Naive thymus-derived CD8-positive, alpha-beta T cell (primary cell): ENCODE data around the gene AVP. TPM values are rescaled to one million over a fixed set of nuclear protein-coding genes. Genes with fewer than 3 reads are reported as not detected.
"Not testable (repeated sequence)": the region's sequence is repeated elsewhere in the genome, so short reads cannot be mapped to it uniquely, and the experiment has no call there.

Experiments
- ATAC-seq, 2 donors: fragments of 150-1000 bp; cut with Tn5 transposase in 1 of 2; sonication (Bioruptor Pico), chemical (Tn5 transposase) in 1 of 2; 1 replicate in 1 of 2; 2 replicates in 1 of 2; pipeline ENCODE4 v1.10.0; 2021; ENCODE audit warnings: mild to moderate bottlenecking in 2 of 2, moderate library complexity in 2 of 2
- POLR2A ChIA-PET: fragments of 350-600 bp; sonication (Branson Sonifier 250); formaldehyde crosslinking; loops from one replicate; lab custom pipeline; 2021; ENCODE audit warnings: antibody characterized with exemption; lab: Charles Lee
- DNase-seq, 10 donors: peaks; one replicate each; pipeline versions ENCODE4 v3.0.0 to v3.0.0-alpha.2; 2020 to 2022
- H3K27ac Mint-ChIP-seq, 10 donors: one replicate each; pipeline ENCODE4 v1.8.0; 2020 to 2022; ENCODE audit warnings: mild to moderate bottlenecking in 10 of 10, mixed read lengths in 10 of 10, moderate library complexity in 4 of 10, inconsistent platforms in 1 of 10
- H3K27me3 Mint-ChIP-seq, 5 donors: one replicate each; pipeline ENCODE4 v1.8.0; 2021 to 2022; ENCODE audit warnings: mixed read lengths in 5 of 5
- H3K36me3 Mint-ChIP-seq, 3 donors: one replicate each; pipeline ENCODE4 v1.8.0; 2020 to 2022; ENCODE audit warnings: mixed read lengths in 3 of 3, mild to moderate bottlenecking in 2 of 3, inconsistent platforms in 1 of 3
- H3K4me1 Mint-ChIP-seq, 4 donors: one replicate each; pipeline ENCODE4 v1.8.0; 2021 to 2022; ENCODE audit warnings: mixed read lengths in 4 of 4
- H3K4me3 Mint-ChIP-seq, 10 donors: one replicate each; pipeline ENCODE4 v1.8.0; 2020 to 2022; ENCODE audit warnings: mild to moderate bottlenecking in 10 of 10, mixed read lengths in 10 of 10, moderate library complexity in 6 of 10, inconsistent platforms in 1 of 10
- H3K9me3 Mint-ChIP-seq, 9 donors: one replicate each; pipeline ENCODE4 v1.8.0; 2020 to 2022; ENCODE audit warnings: mixed read lengths in 9 of 9, mild to moderate bottlenecking in 3 of 9, inconsistent platforms in 1 of 9, moderate library complexity in 1 of 9
- polyA plus RNA-seq, 3 donors: library from polyadenylated mRNA; unstranded; fragments of 300-500 nt; fragmentation: Illumina TruSeq; gene quantifications; one replicate each; pipeline ENCODE4 v1.2.3, GENCODE V29; 2021
- total RNA-seq, 8 experiments: library from RNA in 2 of 8; stranded (reverse) in 2 of 8; gene quantifications; one replicate each; pipeline ENCODE4 v1.2.3 and lab custom pipeline; 2021 to 2026

Gene AVP, protein sequence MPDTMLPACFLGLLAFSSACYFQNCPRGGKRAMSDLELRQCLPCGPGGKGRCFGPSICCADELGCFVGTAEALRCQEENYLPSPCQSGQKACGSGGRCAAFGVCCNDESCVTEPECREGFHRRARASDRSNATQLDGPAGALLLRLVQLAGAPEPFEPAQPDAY
- total RNA-seq (not detected), polyA plus RNA-seq (not detected), total RNA-seq (lab: John Stamatoyannopoulos, UW) (0 to 0.15 (median 0) reads per million in 6 experiments)

GRCh38 chr20:3084283-3084985, at the start of gene AVP:
TSS of gene AVP (minus strand) at chr20:3084724. CDS start at chr20:3084674, 50 bp downstream.
- H3K27me3 Mint-ChIP-seq, result peaks cover 2 to 44% (median 23%) of the 10 kb centered on the region in 5 donors
- ATAC-seq, result no peak
- POLR2A ChIA-PET, result interaction anchor here (0.6 to 4.0 kb wide), 5 partner anchors 9 to 404 kb away, joined by 3 to 45 read pairs (median 4); no protein-coding TSS in a partner anchor
- no peak for DNase-seq
- H3K27ac Mint-ChIP-seq, result peak within 1 kb of the TSS in 7 of 10 donors; percentile 8 to 53 (median 31)
- peaks cover 6 to 14% (median 12%) of the 10 kb centered on the region in 4 donors for H3K4me1 Mint-ChIP-seq
- peak within 1 kb of the TSS; percentile 15 to 87 (median 66) for H3K4me3 Mint-ChIP-seq
- H3K36me3 Mint-ChIP-seq, result no peaks in the 10 kb centered on the region
- H3K9me3 Mint-ChIP-seq, result no peaks in the 10 kb centered on the region

GRCh38 chr20:3134151-3134550, 49.6 kb upstream of the AVP start:
- Mint-ChIP-seq H3K27me3 (no peaks in the 10 kb centered on the region), H3K4me3 (no peak overlapping the region), H3K9me3 (no peaks in the 10 kb centered on the region), H3K27ac (no peak overlapping the region), H3K4me1 (peaks cover 7 to 25% (median 13%) of the 10 kb centered on the region in 4 donors), H3K36me3 (peaks cover 0 to 15% (median 0%) of the 10 kb centered on the region in 3 donors)
- DNase-seq (no peak), ATAC-seq (no peak)
- POLR2A ChIA-PET, result interaction anchor here (0.5 kb wide), 1 partner anchor 264 kb away, joined by 4 read pairs; no protein-coding TSS in a partner anchor

DNA sequence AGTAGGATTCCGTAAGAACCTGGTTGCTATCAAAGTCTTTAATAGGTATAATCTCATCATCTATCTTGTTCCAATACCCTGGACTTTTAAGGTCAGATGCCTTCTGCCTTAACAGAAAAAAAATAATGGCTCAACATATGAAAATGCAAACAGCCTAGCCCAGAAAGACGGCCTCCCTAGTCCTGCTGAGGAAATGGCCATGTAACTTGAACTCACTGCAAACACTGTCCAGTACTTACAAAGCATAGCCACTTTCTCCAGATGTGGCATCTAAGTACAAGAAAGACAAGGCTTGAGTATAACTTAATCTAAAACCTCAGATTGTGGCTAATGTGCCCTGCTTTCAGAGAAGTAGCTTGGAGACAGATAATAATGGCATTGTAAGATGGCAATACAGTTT, 48.6 kb upstream of the AVP start:
- POLR2A ChIA-PET, result no interaction called here
- Mint-ChIP-seq H3K4me1 (peaks cover under 1 to 21% (median 9%) of the 10 kb centered on the region in 4 donors), H3K36me3 (peaks cover 0 to 9% (median 0%) of the 10 kb centered on the region in 3 donors), H3K27me3 (no peaks in the 10 kb centered on the region), H3K27ac (no peak overlapping the region), H3K9me3 (no peaks in the 10 kb centered on the region), H3K4me3 (no peak overlapping the region)
- ATAC-seq, result no peak
- DNase-seq, result no peak

- POLR2A ChIA-PET, result interaction anchor here (0.6 to 1.0 kb wide), 2 partner anchors 9 to 13 kb away, joined by 3 to 4 read pairs; no protein-coding TSS in a partner anchor
- DNase-seq (no peak), ATAC-seq (no peak)
- Mint-ChIP-seq H3K27me3 (no peaks in the 10 kb centered on the region), H3K9me3 (peaks cover 0 to 1% (median 0%) of the 10 kb centered on the region in 9 donors), H3K36me3 (peaks cover 0 to 3% (median 3%) of the 10 kb centered on the region in 3 donors), H3K4me3 (no peak overlapping the region), H3K4me1 (peaks cover 0 to 13% (median 7%) of the 10 kb centered on the region in 4 donors), H3K27ac (no peak overlapping the region)
These were observed 45.6 kb upstream of the AVP start for GRCh38 chr20:3130051-3130600.

DNA sequence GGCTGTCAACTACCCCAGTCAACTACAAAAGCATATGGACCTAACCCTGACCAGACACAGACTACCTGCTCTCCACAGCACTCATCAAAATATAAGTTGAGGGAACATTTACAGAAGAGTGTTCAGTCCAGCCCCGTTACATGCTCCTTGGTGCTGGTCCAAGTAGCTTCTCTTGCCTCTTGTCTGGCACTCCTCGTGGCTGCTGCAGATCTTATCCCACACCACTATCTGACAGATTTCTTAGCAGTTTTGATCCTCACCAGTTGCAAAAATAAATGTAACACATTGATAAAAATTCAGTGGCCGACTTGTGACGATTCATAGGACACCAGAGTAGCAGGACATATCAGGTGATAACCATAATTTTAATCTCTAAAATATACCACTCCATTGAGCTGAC, 44.6 kb upstream of the AVP start:
- ATAC-seq, result no peak
- POLR2A ChIA-PET, result interaction anchor here (1.0 to 1.2 kb wide), 2 partner anchors 8 to 42 kb away, joined by 4 read pairs; no protein-coding TSS in a partner anchor

GRCh38 chr20:3128275-3128984, 43.9 kb upstream of the AVP start:
- H3K36me3 Mint-ChIP-seq, result peaks cover 3 to 4% (median 3%) of the 10 kb centered on the region in 3 donors
- no peaks in the 10 kb centered on the region for H3K27me3 Mint-ChIP-seq
- POLR2A ChIA-PET, result interaction anchor here (1.2 kb wide), 1 partner anchor 42 kb away, joined by 4 read pairs; no protein-coding TSS in a partner anchor
- ATAC-seq, result no peak
- H3K9me3 Mint-ChIP-seq, result peaks cover 0 to 3% (median 1%) of the 10 kb centered on the region in 9 donors
- no peak overlapping the region for H3K4me3 Mint-ChIP-seq
- peaks cover 4 to 15% (median 10%) of the 10 kb centered on the region in 4 donors for H3K4me1 Mint-ChIP-seq
- no peak for DNase-seq
- H3K27ac Mint-ChIP-seq, result peak overlapping the region in 5 of 10 donors; percentile 5 to 57 (median 29)

More for the DNA sequence above, 44.6 kb upstream of the AVP start:
- Mint-ChIP-seq H3K27ac (peak overlapping the region in 5 of 10 donors; percentile 5 to 57 (median 51)), H3K4me3 (no peak overlapping the region), H3K27me3 (no peaks in the 10 kb centered on the region), H3K9me3 (peaks cover 0 to 1% (median 0%) of the 10 kb centered on the region in 9 donors), H3K36me3 (peaks cover 0 to 3% (median 3%) of the 10 kb centered on the region in 3 donors), H3K4me1 (peaks cover 0 to 12% (median 7%) of the 10 kb centered on the region in 4 donors)
- DNase-seq, result no peak

DNA sequence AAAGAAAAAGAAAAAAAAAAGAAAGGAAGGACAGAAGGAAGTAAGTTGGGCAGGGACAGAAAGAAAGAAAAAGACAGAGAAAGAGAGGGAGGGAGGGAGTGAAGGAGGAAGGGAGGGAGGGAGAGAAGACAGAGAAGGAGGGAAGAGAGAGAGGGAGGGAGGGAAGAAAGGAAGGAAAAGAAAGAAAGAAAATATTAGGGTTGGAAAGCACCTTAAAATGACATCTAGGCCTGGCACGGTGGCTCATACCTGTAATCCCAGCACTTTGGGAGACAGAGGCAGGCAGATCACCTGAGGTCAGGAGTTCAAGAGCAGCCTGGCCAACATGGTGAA, 42.0 kb upstream of the AVP start:
- POLR2A ChIA-PET, result interaction anchor here (0.7 kb wide), 3 partner anchors 29 to 96 kb away, joined by 4 to 5 read pairs (median 5); no protein-coding TSS in a partner anchor
- Mint-ChIP-seq H3K9me3 (peaks cover 0 to 5% (median 2%) of the 10 kb centered on the region in 9 donors), H3K4me3 (no peak overlapping the region), H3K36me3 (peaks cover 4 to 13% (median 9%) of the 10 kb centered on the region in 3 donors), H3K27ac (peak overlapping the region in 2 of 10 donors; percentile 27 to 65), H3K27me3 (no peaks in the 10 kb centered on the region), H3K4me1 (peaks cover 16 to 33% (median 26%) of the 10 kb centered on the region in 4 donors)
- no peak for ATAC-seq
- DNase-seq, result no peak

DNA sequence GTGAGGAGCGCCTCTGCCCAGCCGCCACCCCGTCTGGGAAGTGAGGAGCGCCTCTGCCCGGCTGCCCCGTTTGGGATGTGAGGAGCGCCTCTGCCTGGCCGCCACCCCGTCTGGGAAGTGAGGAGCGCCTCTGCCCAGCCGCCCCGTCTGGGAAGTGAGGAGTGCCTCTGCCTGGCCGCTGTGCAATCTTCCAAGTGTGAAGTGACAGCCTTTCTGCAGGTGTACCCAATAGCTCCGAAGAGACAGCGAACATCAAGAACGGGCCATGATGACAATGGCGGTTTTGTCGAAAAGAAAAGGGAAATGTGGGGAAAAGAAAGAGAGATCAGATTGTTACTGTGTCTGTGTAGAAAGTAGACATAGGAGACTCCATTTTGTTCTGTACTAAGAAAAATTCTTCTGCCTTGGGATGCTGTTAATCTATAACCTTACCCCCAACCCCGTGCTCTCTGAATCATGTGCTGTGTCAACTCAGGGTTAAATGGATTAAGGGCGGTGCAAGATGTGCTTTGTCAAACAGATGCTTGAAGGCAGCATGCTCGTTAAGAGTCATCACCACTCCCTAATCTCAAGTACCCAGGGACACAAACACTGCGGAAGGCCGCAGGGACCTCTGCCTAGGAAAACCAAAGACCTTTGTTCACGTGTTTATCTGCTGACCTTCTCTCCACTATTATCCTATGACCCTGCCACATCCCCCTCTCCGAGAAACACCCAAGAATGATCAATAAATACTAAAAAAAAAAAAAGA, 41.4 kb upstream of the AVP start:
- H3K27ac Mint-ChIP-seq, DNase-seq, H3K9me3 Mint-ChIP-seq, H3K4me3 Mint-ChIP-seq, ATAC-seq, H3K27me3 Mint-ChIP-seq: not testable (repeated sequence)
- Mint-ChIP-seq H3K36me3 (peaks cover 4 to 13% (median 12%) of the 10 kb centered on the region in 3 donors), H3K4me1 (peaks cover 20 to 38% (median 32%) of the 10 kb centered on the region in 4 donors)
- POLR2A ChIA-PET, result interaction anchor here (0.7 kb wide), 3 partner anchors 29 to 96 kb away, joined by 4 to 5 read pairs (median 5); no protein-coding TSS in a partner anchor

DNA sequence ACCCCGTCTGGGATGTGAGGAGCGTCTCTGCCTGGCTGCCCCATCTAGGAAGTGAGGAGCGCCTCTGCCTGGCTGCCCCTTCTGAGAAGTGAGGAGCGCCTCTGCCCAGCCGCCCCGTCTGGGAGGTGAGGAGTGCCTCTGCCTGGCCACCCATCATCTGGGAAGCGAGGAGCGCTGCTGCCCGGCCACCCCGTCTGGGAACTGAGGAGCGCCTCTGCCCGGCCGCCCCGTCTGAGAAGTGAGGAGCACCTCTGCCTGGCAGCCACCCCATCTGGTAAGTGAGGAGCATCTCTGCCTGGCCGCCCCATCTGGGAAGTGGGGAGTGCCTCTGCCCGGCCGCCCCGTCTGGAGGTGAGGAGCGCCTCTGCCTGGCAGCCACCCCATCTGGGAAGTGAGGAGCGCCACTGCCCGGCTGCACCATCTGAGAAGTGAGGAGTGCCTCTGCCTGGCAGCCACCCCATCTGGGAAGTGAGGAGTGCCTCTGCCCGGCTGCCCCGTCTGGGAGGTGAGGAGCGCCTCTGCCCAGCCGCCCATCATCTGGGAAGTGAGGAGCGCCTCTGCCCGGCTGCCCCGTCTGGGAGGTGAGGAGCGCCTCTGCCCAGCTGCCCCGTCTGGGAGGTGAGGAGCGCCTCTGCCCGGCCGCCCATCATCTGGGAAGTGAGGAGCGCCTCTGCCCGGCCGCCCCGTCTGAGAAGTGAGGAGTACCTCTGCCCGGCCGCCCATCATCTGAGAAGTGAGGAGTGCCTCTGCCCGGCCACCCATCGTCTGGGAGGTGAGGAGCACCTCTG, 40.4 kb upstream of the AVP start:
- DNase-seq, H3K27me3 Mint-ChIP-seq, H3K4me3 Mint-ChIP-seq, POLR2A ChIA-PET, H3K9me3 Mint-ChIP-seq, ATAC-seq: not testable (repeated sequence)
- H3K27ac Mint-ChIP-seq, result peak overlapping the region in 2 of 10 donors; percentile 25 to 97
- H3K4me1 Mint-ChIP-seq, result peaks cover 22 to 48% (median 37%) of the 10 kb centered on the region in 4 donors
- peaks cover 4 to 13% (median 11%) of the 10 kb centered on the region in 3 donors for H3K36me3 Mint-ChIP-seq

- not testable (repeated sequence) for DNase-seq, ATAC-seq, H3K4me3 Mint-ChIP-seq, H3K9me3 Mint-ChIP-seq, H3K27me3 Mint-ChIP-seq
- peaks cover 25 to 53% (median 38%) of the 10 kb centered on the region in 4 donors for H3K4me1 Mint-ChIP-seq
- H3K27ac Mint-ChIP-seq, result peak overlapping the region in 9 of 10 donors; percentile 13 to 100 (median 97)
- peaks cover 4 to 14% (median 11%) of the 10 kb centered on the region in 3 donors for H3K36me3 Mint-ChIP-seq
- POLR2A ChIA-PET, result interaction anchor here (1.5 to 4.3 kb wide), 3 partner anchors 31 to 52 kb away, joined by 5 to 25 read pairs (median 5); partner anchors contain the start of gene OXT
These were observed 39.6 kb upstream of the AVP start for GRCh38 chr20:3124163-3124562.
